GM18873 (cell line): ENCODE results near the gene ZNHIT2.
"Not testable (repeated sequence)": the region's sequence is repeated elsewhere in the genome, so short reads cannot be mapped to it uniquely, and the experiment has no call there.

ENCODE experiments used
- ATAC-seq: cut with Tn5 transposase; IDR thresholded peaks from one replicate; pipeline ENCODE4 v1.9.1; 2021; ENCODE audit warnings: mild to moderate bottlenecking, moderate library complexity, moderate number of reproducible peaks; ENCODE audit not compliant: unreplicated experiment, low FRiP score

The ZNHIT2 gene

DNA sequence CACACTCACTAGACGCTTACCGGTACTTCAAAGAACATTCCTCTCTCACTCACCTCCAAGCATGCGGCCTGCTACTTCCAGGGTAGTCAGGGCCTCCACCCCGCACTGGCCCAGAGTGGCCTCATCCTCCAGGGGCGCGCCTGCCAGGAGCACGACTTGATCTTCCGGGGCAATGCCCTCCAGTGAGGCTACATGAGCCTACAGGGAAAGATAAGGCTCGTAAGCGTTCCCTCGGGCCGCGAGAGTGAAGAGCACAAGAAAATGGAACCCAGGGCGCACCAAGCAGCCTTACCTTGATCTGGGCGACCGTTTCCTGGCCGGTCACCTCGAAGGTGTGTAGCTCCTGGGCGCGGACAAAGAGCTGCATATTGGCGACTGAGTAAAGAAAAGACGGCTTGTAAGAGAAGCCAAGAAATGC is 4.0 kb upstream of the ZNHIT2 start:
- ATAC-seq: no peak

DNA sequence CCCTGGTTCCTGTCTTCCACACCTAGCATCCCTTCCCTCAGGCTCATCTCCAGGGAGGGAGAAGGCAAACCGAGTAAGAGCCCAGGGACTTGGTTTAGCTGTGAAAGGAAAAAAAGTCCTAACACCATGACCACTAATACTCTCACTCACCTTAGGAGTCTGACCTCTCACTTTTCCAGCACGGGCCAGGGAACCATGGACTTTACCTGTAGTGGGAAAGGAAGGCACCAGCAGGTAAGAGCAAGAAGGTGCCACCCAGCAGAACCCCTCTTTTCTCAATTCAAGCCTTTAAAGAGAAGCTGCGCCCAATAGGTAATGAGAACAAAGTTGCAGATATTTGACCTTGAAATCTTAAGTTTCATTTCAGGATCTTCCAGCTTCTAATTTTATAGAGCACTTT is 3.3 kb upstream of the ZNHIT2 start:
- ATAC-seq: no peak

DNA sequence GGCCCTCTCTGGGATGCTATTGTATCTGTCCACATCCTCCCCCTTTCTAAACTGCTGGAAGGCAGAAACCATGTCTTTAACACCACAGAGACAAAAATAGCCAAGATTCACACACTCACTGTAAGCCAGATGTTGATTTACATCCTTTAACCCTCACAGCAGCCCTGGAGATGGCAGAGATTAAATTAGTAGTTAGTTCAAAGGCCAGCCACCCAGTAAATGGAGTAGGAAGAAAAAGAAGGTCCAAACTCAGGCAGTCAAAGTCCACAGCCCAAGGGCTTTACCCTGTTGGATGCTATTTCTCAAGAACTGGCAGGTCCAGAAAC is 2.1 kb upstream of the ZNHIT2 start:
- ATAC-seq: no peak

DNA sequence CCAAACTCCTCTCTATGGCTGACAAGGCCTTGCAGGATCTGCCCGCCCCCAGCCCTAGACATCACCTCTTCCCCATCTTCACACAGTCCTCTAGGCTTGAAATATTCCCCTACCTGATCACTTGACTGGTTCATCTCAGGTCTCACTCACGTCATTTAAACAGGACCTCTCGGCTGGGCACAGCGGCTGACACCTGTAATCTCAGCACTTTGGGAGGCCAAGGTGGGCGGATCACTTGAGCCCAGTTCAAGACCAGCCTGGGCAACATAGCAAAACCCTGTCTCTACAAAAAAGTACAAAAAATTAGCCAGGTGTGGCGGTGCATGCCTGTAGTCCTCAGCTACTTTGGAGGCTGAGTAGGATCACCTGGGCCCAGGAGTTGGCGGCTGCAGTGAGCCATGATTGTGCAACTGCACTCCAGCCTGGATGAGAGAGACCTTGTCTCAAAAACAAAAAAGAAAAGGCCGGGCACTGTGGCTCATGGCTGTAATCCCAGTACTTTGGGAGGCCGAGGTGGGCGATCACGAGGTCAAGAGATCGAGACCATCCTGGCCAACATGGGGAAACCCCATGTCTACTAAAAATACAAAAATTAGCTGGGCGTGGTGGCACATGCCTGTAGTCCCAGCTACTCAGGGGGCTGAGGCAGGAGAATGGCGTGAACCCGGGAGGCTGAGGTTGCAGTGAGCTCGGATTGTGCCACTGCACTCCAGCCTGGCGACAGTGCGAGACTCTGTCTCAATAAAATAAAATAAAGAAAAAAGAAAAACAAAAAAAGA is 1.6 kb upstream of the ZNHIT2 start:
- not testable (repeated sequence) for ATAC-seq

DNA sequence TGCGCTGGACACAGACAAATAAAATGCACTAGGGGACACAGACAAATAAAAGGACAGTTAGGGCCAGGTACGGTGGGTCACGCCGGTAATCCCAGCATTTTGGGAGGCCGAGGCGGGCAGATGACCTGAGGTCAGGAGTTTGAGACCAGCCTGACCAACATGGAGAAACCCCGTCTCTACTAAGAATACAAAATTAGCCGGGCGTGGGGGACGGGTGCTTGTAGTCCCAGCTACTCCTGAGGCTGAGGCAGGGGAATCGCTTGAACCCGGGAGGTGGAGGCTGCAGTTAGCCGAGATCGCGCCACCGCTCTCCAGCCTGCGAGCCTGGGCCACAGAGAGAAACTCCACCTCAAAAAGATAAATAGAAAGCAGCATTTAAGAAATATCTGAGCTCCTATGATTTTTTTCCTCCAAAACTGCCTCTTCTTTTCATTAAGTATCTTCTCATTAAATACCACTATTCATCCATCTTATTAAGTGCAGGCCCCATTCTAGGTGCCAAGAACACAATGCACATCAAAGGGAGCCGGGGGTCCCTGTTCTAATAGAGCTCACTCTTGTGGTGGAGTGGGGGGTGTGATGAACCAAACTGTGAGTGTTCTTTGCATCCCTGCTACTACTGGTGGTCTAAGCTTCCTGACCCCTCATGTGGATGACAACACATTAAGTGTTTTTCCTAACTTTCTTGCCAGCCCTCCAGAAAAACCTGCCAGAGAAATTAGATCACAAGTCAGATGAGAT is 766 bp upstream of the ZNHIT2 start:
- ATAC-seq: no peak

DNA sequence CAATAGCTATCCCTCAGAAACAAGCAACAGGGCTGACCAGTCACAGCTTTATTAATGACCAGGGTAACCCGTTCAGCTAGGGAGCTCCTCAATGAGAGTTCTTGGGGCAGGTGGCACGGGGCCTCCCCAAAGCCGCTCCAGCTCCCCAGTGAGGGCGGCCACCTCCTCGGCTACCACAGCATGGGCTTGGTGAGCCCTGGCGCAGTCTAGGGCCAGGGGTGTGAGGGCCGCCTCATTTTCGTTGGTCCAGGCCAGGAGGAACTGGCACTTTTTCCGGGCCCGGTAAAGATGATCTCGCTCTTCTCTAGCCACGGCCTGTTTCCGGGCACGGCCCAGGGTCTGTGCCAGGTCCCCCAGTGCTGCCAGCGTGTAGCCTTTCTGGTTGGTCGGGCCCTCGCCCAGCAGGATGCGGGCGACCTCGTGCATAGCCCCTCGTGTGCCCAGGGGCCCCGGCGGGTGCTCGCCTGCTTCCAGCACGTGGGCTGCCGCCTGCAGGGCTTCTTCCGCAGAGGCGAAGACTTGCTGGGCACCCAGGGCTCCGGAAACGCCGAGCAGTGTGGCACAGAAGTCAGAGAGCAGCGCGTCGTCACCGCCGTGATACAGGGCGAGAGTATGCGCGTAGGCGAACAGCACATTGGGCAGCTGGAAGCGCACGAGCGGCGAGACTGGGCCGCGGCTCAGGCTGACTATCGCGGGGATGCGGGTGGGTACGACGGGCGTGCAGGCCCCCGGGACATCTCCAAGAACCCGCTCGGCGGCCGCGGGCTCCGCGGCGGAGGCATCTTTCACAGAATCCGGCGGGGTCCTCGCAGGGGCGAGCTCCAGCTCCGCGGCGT is 913 bp downstream of the ZNHIT2 start:
- ATAC-seq: no peak

DNA sequence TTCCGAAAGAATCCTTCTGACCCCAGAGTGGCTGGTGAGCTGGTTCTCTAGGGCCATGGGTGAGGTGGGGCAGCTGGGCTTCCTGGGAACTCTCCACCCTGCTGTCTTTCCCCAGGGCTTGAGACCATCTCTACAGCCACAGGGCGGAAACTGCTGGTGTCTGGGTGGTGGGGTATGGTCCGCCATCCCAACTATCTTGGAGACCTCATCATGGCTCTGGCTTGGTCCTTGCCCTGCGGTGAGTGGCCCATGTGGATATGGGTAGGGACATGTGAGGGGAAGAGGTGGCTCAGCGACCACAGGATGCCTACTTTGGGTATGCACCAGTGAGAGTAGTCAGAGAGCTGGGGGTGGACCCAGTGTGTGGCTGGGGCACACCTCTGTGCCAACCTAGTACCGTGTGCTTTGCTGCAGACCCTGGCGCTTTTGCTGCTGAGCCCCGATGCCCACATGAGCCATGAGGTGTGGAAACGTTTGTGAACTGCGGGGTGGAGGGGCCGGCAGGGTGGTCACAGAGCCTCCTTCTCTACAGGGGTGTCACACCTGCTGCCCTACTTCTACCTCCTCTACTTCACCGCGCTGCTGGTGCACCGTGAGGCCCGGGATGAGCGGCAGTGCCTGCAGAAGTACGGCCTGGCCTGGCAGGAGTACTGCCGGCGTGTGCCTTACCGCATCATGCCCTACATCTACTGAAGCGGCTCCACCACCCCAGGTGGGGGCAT is 2.0 kb downstream of the ZNHIT2 start:
- no peak for ATAC-seq

DNA sequence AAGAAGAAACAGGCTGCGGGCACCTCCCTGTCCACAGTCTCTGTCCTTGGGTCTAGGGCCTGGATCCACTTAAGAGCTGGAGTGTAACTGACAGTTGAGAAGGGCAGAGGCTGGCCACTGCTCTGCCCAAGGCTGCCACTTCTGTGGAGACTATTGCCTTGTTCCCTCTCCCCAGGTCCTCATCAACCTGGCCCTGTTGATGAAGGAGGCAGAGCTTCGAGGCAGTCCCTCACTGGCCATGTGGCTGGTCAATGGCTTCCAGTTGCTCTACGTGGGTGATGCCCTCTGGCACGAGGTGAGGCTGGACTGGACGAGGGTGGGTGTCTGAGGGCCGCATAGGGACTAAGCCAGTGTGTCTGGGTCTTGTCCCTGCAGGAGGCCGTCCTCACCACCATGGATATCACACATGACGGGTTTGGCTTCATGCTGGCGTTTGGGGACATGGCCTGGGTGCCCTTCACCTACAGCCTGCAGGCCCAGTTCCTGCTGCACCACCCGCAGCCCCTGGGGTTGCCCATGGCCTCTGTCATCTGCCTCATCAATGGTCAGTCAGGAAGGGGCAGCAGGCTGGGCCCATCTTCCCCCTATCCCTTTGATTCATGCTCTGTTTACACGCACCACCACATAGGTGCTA is 2.8 kb downstream of the ZNHIT2 start:
- ATAC-seq: no peak

DNA sequence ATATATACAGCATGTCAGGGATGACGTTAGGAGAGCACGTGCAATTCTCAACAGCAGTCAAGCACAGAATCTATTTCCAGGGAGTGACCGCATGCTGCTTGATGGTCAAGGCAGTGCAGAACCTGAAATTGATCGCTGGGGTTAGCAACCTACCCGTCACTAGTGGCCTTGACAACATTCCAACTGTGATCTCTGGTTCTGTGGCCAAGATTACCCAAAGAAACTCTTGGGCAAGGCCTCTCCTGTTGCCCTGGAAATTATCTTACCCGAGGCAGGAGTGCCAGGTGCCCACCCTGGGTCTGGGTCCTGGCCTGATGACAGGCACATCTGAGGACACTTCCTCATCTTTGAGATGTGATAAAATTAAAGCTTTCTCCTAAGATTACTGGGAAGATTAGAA is 3.7 kb downstream of the ZNHIT2 start:
- no peak for ATAC-seq

DNA sequence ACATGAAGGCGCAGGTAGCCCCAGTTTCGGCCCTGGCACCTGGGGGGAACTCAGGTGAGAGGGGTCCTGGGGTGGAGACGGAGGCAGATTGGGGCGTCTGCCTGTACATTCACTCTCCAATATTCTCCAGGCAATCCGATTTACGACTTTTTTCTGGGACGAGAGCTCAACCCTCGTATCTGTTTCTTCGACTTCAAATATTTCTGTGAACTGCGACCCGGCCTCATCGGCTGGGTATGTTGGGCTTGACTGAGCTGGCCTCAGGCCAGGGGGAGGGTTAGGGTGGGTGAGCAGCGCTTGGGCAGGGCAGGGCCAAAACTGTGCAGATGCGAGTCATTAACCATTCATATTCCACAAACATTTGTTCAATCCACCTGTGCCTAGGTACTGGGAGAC is 4.1 kb downstream of the ZNHIT2 start:
- no peak for ATAC-seq

DNA sequence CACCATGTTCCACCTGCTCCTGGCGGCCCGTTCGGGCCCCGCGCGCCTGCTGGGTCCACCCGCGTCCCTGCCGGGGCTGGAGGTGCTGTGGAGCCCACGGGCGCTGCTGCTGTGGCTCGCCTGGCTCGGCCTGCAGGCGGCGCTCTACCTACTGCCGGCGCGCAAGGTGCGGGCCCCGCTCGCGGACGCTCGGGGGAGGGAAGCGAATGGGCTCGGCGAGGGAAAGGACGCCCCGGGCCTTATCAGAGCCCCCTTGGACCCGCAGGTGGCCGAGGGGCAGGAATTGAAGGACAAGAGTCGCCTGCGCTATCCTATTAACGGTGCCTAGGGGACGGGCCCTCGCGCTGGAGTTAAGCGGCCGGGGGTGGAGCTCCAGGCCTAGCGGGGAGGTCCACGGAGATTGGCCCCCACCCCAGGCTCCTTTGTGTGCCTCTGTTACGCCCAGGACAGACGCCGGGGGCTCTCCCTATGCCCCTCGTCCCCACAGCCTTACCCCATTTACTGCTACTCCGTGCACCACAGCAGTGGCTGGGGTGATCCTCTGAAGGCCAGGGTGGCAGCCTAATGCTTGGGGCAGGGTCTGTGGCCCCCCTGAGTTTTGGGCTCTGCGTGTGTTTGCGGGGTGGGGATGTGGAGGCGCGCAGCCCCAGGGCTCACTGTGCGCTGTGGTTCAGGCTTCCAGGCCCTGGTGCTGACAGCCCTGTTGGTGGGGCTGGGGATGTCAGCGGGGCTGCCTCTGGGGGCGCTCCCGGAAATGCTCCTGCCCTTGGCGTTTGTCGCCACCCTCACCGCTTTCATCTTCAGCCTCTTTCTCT is 4.7 kb downstream of the ZNHIT2 start:
- ATAC-seq: no peak

DNA sequence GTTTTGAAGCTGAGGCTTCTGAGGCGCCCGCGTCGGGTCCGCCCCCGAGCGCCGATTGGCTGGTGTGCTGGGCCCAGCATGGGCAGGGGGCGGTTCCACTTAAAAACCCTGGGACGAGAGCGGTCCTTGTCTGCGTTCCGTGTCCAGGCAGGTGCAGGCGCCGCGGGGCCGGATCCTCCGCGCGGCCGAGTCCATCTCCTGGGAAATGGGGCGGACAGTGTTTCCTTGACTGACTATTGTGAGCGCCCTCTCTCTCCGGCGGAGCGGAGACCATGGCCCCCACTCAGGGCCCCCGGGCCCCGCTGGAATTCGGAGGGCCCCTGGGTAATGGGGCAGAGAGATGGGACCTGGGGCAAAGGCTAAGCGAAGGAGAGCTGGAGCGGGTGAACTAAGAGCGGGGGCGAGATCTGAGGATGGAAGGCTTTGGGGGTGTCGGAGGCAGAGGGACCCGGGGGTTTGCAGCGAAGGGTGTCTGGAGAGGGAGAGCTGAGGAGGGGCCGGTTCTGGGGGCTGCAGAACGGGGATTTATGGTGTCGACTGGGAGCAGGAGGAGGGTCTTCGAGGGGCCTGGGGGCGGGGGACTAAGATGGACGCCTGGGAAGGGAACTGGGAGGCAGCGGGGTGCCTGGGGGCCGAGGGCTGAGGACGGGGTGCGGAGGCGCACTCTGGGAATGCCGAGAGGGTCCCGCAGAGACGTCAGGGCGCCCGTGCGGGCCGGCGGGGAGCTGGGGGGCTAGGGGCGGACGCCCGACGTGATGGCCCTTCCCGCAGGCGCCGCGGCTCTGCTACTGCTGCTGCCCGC is 5.6 kb downstream of the ZNHIT2 start, which contains the start of gene TM7SF2:
Gene TM7SF2 (plus strand): TSS at position 129 of the 802 bp plus-strand sequence. CDS start 144 bp downstream, at position 273.
- peak; percentile 35 for ATAC-seq

DNA sequence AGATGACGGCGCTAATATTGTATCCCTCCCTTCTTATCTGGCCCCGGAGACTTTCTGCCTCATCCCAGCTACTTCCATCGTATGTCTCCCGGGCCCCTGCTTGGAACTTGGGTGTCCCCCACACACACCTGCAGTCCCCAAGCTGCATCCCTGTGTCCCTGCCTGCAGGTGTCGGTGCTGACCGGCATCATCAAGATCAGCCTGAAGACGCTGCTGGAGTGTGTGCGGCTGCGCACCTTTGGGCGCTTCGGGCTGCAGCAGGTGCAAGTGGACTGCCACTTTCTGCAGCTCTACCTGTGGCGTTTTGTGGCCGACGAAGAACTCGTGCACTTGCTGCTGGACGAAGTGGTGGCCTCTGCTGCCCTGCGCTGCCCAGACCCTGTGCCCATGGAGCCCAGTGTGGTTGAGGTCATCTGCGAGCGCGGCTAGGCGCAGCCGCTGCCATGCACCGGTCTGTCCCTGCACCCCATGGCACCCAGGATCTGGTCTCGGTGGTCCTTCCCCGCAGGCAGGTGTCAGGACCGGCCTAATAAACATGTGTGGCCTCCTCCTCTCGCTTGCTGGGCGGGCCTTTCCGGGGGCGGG is 6.2 kb downstream of the ZNHIT2 start:
- ATAC-seq: no peak

DNA sequence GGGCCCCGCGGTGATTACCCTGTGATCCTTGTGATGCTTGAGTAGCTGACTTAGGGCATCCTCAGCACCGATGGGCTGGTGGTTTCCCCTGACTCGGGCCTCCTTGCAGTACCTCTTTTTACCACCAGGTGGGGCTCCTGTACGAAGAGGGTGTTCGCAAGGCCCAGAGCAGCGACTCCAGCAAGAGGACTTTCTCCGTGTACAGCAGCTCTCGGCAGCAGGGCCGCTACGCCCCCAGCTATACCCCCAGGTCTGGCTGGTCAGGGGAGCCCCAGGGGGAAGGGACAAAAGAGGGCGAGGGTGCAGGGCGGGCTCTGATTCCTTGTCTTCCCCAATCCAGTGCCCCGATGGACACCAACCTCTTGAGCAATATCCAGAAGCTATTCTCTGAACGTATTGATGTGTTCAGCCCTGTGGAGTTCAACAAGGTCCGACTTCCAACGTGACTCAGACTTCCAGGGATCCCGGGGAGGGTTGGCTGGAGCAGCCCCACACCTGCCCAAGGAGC is 7.1 kb downstream of the ZNHIT2 start:
- ATAC-seq: no peak

DNA sequence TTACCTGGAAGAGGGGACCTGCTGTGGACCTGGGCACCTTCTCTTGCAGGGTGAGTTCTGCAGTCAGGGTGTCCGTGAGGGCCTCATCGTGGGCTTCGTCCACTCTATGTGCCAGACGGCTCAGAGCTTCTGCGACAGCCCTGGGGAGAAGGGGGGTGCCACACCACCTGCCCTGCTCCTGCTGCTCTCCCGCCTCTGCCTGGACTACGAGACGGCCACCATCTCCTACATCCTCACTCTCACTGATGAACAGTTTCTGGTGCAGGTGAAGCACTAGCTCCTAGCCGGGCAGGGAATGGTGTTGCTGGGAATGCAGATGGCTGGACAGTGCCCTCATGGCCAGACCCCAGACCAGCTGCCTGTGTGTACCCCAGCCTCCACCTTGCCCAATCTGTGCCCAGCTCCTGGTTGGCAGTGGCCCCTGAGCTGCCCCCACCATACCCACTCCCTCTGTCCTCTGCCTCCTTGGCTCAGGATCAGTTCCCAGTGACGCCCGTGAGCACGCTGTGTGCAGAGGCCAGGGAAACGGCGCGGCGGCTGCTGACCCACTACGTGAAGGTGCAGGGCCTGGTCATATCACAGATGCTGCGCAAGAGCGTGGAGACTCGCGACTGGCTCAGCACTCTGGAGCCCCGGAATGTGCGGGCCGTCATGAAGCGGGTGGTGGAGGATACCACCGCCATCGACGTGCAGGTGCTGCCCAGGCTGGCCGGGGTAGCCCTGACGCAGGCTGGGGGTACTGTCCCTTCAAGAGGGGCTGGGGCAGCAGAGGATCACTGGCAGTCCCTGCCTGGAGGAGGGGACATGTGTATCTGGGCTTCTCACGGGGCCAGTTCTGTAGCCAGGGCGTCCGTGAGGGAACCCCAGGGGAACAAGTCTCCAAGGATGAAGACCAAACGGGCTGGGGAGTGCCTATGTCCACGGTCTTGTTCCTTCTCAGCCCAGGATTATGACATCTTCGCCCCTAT is 8.0 kb downstream of the ZNHIT2 start:
- ATAC-seq: no peak

DNA sequence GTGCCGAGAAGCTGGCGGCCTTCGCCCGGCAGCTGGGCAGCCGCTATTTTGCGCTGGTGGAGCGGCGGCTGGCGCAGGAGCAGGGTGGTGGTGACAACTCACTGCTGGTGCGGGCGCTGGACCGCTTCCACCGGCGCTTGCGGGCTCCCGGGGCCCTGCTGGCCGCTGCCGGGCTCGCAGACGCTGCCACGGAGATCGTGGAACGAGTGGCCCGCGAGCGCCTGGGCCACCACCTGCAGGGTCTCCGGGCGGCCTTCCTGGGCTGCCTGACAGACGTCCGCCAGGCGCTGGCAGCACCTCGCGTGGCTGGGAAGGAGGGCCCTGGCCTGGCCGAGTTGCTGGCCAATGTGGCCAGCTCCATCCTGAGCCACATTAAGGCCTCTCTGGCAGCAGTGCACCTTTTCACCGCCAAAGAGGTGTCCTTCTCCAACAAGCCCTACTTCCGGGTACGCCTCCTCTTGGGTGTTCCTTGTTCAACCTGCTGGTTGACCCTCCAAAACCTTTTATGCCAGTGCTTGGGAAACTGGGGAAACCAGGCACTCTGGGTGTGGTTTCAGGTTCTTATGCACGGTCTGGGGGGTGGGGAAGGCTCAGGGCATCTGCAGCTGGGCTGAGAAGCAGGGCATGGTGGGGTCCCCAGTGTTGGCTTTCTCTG is 8.9 kb downstream of the ZNHIT2 start:
- no peak for ATAC-seq
